ENCODE measurements around the gene KSR2.

KSR2 gene

DNA sequence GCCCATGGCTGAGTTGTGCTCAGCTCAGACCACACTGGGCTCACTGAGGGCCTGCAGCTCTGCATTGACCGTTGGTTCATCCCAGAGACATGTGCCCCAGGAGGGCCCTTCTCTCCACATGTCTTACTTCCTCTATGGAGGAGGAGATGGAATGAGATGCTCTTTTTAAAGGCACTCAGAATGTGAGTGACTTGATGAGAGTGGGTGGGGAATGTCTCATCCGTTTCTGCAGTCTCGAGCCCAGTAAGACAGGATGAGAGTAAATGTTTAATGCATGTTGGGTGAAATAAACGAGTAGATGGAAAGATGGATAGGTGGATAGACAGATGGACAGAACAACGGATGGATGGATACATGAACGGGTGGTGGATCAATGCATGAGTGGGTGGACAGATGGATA, 538.5 kb downstream of the KSR2 start:
- intact Hi-C loops (cut with micrococcal nuclease) = no loop called here
- no peaks in the 10 kb centered on the region for H3K9me3 Mint-ChIP-seq
- no peaks in the 10 kb centered on the region for H3K27me3 Mint-ChIP-seq
- H3K36me3 Mint-ChIP-seq (ENCODE audit: low read depth) = no peaks in the 10 kb centered on the region
- no peaks in the 10 kb centered on the region for H3K4me1 Mint-ChIP-seq (ENCODE audit: low read depth)
- H3K4me3 Mint-ChIP-seq = no peak overlapping the region
- H3K27ac Mint-ChIP-seq = no peak overlapping the region

DNA sequence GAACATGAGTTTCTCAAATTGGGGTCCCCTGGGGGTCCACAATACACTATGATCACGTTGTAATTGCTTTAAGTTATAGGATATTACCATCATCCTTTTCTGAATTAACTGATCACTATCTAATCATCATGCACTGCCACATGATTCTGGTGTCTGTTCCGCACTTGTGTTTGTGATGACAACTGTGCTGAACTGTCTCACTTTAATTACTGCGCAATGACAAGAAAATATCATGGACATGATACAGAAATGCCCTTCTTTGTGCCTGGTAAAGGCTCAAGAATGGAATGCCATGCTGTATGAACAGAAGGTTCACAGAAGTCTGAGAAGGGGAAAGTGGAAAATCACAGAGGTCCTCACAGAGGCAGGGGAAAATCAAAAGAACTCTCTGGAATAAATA, 541.6 kb downstream of the KSR2 start:
- H3K9me3 Mint-ChIP-seq = no peaks in the 10 kb centered on the region
- H3K36me3 Mint-ChIP-seq (ENCODE audit: low read depth) = no peaks in the 10 kb centered on the region
- H3K27me3 Mint-ChIP-seq = peaks cover under 1% of the 10 kb centered on the region
- intact Hi-C loops (cut with micrococcal nuclease) = no loop called here
- no peaks in the 10 kb centered on the region for H3K4me1 Mint-ChIP-seq (ENCODE audit: low read depth)
- H3K27ac Mint-ChIP-seq = no peak overlapping the region
- H3K4me3 Mint-ChIP-seq = no peak overlapping the region

DNA sequence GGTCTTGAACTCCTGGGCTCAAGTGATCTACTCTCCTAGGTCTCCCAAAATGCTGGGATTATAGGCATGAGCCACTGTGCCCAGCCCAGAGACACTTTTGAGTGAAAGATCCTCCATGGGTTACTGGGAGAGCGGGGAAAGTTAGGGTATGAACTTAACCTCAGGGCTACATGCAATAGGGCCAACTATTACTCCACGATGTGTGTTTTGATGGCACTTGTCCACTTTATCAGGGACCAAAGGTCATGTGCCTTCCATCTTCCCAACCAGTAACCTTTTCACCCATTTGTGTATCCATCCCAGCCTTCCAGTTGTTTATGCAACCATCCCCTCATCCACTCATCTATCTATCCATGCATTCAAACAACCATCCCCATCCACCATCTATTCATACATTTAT, 546.8 kb downstream of the KSR2 start:
- H3K27ac Mint-ChIP-seq = no peak overlapping the region
- no peaks in the 10 kb centered on the region for H3K4me1 Mint-ChIP-seq (ENCODE audit: low read depth)
- H3K27me3 Mint-ChIP-seq = peaks cover 4% of the 10 kb centered on the region
- no peaks in the 10 kb centered on the region for H3K36me3 Mint-ChIP-seq (ENCODE audit: low read depth)
- H3K9me3 Mint-ChIP-seq = no peaks in the 10 kb centered on the region
- no peak overlapping the region for H3K4me3 Mint-ChIP-seq
- intact Hi-C loops (cut with micrococcal nuclease) = no loop called here

DNA sequence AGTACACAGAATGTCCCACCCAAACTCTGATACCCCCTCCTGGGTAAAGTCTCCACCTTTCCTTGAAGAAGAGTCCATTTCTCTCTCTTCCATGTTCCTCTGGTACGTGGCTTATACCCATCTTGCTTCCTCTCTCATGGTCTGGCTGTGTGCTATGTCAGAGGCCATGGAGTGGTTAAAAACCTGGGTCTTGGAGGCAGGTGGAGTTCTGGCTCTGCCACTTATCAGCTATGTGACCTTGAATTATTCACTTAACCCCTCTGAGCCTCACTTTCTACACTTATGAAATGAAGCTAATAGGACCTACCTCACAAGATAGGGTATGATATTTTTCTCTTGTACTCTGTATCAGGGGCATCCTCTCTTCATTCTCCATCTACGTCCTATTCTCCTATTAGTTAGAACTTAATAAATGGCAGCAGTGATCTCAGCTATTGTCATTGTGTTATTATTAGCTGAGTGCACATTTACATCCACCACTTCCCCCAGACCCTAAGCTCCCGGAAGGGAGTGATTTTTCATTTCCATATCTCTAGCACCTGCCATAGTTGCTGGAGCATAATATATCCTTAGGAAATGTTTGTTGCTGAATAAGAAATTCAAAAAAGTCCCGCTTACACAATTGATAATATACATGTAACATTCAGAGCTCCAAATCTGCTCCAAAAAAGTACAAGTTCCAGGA, 547.6 kb downstream of the KSR2 start:
- intact Hi-C loops (cut with micrococcal nuclease) = no loop called here

DNA sequence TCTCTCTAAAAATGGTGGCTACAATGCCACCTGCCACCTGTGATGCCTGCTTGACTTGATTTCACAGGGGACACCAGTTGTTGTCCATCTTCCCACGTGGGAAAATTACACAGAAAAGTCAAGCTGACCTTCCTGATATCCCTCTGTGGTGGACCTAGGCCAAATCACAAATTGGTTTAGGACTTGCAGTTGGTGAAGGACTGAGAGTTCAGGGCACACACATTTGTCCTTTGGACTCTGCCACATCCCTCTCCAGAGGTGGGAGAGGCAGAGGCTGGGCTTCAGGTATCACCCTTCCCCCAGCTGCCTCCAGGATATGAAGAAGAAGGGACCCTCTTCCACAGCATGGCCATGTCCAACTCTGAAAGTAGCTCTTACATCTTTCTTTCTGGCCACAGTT, 551.8 kb downstream of the KSR2 start:
- no peaks in the 10 kb centered on the region for H3K36me3 Mint-ChIP-seq (ENCODE audit: low read depth)
- H3K27ac Mint-ChIP-seq = no peak overlapping the region
- intact Hi-C loops (cut with micrococcal nuclease) = no loop called here
- H3K27me3 Mint-ChIP-seq = peaks cover 11% of the 10 kb centered on the region
- no peak overlapping the region for H3K4me3 Mint-ChIP-seq
- no peaks in the 10 kb centered on the region for H3K4me1 Mint-ChIP-seq (ENCODE audit: low read depth)
- H3K9me3 Mint-ChIP-seq = no peaks in the 10 kb centered on the region

More for the DNA sequence above, 547.6 kb downstream of the KSR2 start:
- H3K36me3 Mint-ChIP-seq (ENCODE audit: low read depth) = no peaks in the 10 kb centered on the region
- H3K27me3 Mint-ChIP-seq = peaks cover 4% of the 10 kb centered on the region
- H3K27ac Mint-ChIP-seq = no peak overlapping the region
- H3K4me3 Mint-ChIP-seq = no peak overlapping the region
- H3K9me3 Mint-ChIP-seq = no peaks in the 10 kb centered on the region
- H3K4me1 Mint-ChIP-seq (ENCODE audit: low read depth) = no peaks in the 10 kb centered on the region

DNA sequence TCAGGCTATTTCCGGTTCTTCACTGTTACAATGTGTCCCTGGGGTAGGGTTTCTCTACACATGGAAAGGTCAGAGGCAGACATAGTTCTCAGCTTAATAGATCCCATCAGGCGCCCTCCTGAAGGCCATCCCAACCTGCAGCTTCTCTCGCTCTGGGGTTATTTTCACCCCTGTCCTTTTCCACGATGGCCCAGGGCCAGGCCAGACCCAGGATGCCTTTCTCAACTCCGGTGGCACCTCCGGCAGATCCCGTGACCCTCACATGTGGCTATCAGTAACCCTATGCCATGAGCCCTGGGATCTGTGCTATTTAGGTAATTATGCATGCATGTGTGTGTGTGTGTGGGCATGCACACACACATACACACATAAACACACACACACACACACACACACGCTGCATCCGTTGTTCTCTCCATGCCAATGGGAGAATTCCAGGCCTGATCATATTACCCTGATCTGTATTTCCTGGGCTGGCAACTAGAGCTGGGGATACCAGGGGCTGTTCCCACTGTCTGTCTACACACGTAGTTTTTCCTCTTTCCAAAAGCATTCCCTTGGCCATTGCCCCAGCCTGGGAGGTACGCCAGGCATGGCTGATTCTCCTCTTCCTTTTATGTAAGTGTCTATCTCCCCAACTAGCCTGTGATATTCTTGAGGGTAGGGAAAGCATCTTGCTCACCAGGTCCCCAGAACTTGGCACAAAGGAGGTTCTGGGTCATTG, 556.2 kb downstream of the KSR2 start:
- no peak overlapping the region for H3K4me3 Mint-ChIP-seq
- no peaks in the 10 kb centered on the region for H3K9me3 Mint-ChIP-seq
- no peak overlapping the region for H3K27ac Mint-ChIP-seq
- H3K36me3 Mint-ChIP-seq (ENCODE audit: low read depth) = no peaks in the 10 kb centered on the region
- peaks cover 10% of the 10 kb centered on the region for H3K27me3 Mint-ChIP-seq
- intact Hi-C loops (cut with micrococcal nuclease) = no loop called here
- peaks cover 5% of the 10 kb centered on the region for H3K4me1 Mint-ChIP-seq (ENCODE audit: low read depth)

DNA sequence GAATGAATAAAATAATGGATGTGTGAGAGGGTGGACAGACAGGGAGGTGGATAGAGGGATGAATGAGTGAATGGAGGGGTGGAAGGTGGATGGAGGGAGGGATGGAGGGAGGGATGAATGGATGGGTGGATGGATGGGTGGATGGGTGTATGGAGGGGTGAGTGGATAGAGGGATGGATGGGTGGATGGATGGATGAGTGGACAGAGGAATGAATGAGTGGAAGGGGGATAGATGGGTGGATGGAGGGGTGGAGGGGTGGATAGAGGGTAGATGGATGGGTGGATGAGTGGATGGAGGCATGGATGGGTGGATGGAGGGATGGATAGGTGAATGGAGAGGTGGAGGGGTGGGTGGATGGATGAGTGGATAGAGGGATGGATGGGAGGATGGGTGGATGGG, 559.5 kb downstream of the KSR2 start:
- H3K9me3 Mint-ChIP-seq = no peaks in the 10 kb centered on the region
- H3K36me3 Mint-ChIP-seq (ENCODE audit: low read depth) = no peaks in the 10 kb centered on the region
- H3K27ac Mint-ChIP-seq = no peak overlapping the region
- intact Hi-C loops (cut with micrococcal nuclease) = no loop called here
- peaks cover 8% of the 10 kb centered on the region for H3K27me3 Mint-ChIP-seq
- peaks cover 5% of the 10 kb centered on the region for H3K4me1 Mint-ChIP-seq (ENCODE audit: low read depth)
- no peak overlapping the region for H3K4me3 Mint-ChIP-seq

DNA sequence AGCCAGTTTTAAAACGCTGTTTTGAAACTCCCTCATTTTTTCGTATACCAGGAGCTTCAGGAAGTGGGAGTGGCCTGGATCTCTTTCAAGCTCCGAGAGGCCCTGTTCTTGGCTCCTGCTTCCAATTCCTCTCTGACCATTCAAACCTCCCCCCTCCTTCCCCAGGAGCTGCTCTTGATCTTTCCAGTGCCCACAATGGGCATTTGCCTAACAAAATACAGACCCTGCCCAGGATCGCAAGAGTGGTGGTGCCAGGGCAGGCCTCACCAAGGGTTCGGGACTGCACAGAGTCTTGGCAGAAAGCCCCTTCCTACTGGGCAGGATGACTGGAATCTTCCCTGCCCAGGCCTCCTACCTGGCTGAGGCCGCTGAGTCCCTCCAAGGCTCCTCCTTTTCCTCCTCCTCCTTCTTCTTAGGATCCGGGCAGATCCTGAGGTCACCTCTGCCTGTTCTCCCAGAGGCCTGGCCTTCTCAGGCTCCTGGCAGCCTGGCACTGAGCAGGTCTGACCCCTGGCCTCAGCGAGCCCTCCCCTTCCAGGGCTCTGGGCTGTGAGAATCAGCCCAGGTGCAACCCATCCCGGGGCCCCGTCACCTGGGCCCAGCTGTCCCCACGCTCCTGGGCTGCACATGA, 560.5 kb downstream of the KSR2 start:
- intact Hi-C loops (cut with micrococcal nuclease) = no loop called here
- Mint-ChIP-seq H3K9me3 (no peaks in the 10 kb centered on the region), H3K36me3 (ENCODE audit: low read depth) (no peaks in the 10 kb centered on the region), H3K27me3 (peaks cover 5% of the 10 kb centered on the region), H3K4me1 (ENCODE audit: low read depth) (peaks cover 5% of the 10 kb centered on the region), H3K27ac (no peak overlapping the region), H3K4me3 (no peak overlapping the region)

DNA sequence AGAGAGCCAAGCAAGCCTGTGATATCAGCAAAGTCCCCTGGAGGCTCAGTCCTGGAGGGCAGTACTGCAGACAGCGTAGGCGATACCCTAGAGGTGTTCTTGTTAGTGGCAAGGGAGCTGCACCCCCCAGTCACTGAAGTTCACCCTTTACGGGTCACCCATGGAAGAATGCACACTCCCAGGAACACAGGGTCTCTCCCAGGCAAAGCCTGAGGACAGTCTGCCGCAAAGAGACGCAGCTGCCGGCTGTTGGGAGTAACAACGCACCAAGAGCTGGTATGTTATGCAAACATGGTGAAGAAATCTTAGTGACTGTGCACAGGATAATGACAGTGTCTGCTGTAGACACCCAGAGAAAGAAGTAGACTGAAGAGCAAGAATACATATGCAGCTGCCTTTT, 563.9 kb downstream of the KSR2 start:
- H3K9me3 Mint-ChIP-seq = no peaks in the 10 kb centered on the region
- intact Hi-C loops (cut with micrococcal nuclease) = no loop called here
- H3K27me3 Mint-ChIP-seq = peaks cover 1% of the 10 kb centered on the region
- H3K4me3 Mint-ChIP-seq = no peak overlapping the region
- no peaks in the 10 kb centered on the region for H3K36me3 Mint-ChIP-seq (ENCODE audit: low read depth)
- H3K4me1 Mint-ChIP-seq (ENCODE audit: low read depth) = peaks cover 5% of the 10 kb centered on the region
- no peak overlapping the region for H3K27ac Mint-ChIP-seq

DNA sequence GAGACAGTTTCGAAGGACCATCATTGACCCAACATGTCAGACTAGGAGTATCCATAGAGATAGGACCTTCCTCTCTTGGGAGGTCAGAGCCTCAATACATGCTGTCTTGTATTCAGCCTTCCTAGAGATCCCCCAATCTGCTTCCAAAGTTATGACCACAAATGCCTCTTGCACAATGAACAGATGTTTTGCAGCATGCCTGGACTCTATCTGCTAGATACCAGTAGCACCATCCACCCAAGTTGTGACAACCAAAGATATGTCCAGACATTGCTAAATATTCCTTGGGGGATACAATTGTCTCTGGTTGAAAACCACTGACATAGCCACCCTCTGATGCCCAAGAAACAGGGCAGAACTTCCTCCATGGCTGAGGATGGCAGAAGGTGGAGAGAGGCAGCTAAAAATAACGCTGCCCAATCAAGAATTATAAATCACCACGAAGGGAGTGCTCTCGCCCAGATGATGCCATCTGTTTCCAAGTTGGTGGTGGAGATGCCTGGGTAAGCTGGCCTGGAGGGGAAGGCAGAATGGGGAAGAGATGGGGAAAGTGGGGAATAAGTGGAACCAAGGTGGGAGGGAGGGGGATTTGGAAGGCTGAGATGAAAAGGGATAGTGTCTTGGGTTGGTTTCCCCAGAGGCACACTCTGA, 564.5 kb downstream of the KSR2 start:
- Mint-ChIP-seq H3K27ac (no peak overlapping the region), H3K4me3 (no peak overlapping the region)

DNA sequence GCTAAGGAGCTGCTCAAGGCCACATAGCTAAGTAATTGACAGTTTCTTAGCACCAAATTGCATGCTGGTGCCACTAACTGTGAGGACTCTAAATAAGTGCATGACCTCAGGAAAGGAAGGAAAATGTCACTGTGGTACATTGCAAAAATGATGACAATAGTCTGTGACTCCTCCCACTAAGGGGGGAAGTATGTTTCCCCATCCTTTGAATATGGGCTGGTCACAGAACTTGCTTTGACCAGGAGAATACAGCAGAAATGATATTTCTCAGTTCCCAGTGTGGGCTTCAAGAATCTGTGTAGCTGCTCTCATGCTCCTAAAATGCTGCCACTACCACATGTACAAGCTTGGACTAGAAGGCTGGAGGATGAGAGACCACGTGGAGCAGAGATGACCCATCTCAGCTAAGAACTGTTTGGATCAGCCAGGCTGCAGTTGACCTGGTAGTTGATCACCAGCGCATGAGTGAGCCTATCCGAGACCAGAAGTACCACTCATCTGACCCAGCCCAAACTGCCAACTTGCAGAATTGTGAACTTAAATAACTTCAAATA, 565.1 kb downstream of the KSR2 start:
- H3K4me3 Mint-ChIP-seq = no peak overlapping the region
- intact Hi-C loops (cut with micrococcal nuclease) = no loop called here
- peaks cover 5% of the 10 kb centered on the region for H3K4me1 Mint-ChIP-seq (ENCODE audit: low read depth)
- peaks cover 1% of the 10 kb centered on the region for H3K27me3 Mint-ChIP-seq
- no peak overlapping the region for H3K27ac Mint-ChIP-seq
- no peaks in the 10 kb centered on the region for H3K9me3 Mint-ChIP-seq
- H3K36me3 Mint-ChIP-seq (ENCODE audit: low read depth) = no peaks in the 10 kb centered on the region

More for the DNA sequence above, 564.5 kb downstream of the KSR2 start:
- Mint-ChIP-seq H3K9me3 (no peaks in the 10 kb centered on the region), H3K36me3 (ENCODE audit: low read depth) (no peaks in the 10 kb centered on the region), H3K27me3 (peaks cover 1% of the 10 kb centered on the region), H3K4me1 (ENCODE audit: low read depth) (peaks cover 5% of the 10 kb centered on the region)
- intact Hi-C loops (cut with micrococcal nuclease) = no loop called here
